ENCODE results near the gene PDE4B. TPM values are rescaled to one million over a fixed set of nuclear protein-coding genes. Genes with fewer than 3 reads are reported as not detected.

Gene PDE4B
- polyA plus RNA-seq, 1 donor from 2014 or later: 135 TPM

DNA sequence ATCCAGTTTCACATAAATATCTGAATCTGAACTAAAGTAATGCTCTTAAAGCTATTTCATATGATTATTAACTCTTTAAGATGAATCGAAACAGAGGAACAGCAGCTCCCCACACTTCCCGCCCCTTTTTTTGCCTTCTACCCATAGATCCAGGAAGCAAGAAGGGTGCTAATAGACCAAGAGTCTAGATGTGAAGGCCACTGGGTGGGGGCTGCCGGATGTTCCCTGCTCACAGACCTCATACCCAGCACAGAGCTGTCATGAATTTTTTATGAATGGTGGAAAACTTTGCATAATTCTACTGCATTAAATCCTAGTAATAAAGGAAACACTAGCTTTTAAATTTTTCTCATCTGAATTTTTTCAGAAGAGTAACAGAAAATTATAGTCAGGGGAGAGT, 457.4 kb downstream of the PDE4B start:
- no peaks in the 10 kb centered on the region for H3K27me3 ChIP-seq (ENCODE audit: insufficient read depth, low read depth, low read length)
- no peaks in the 10 kb centered on the region for H3F3A ChIP-seq (ENCODE audit: insufficient read depth, low read length, poor library complexity, severe bottlenecking)
- H3K4me2 ChIP-seq (ENCODE audit: low read length): no peak overlapping the region
- H4K20me1 ChIP-seq (ENCODE audit: insufficient read depth): no peaks in the 10 kb centered on the region
- no peak overlapping the region for H3K9ac ChIP-seq (ENCODE audit: low read length)
- H2AFZ ChIP-seq (ENCODE audit: low read depth, low read length): no peak overlapping the region
- no peaks in the 10 kb centered on the region for H3K79me2 ChIP-seq (replicated peaks; ENCODE audit: insufficient read depth, low read length)
- peaks cover 5% of the 10 kb centered on the region for H3K36me3 ChIP-seq (ENCODE audit: insufficient read depth, low read length)
- no peak for TF ChIP-seq TAF1 (IDR thresholded peaks at IDR 0.05; ENCODE audit: low read depth)
- TF ChIP-seq, protein P1, sequence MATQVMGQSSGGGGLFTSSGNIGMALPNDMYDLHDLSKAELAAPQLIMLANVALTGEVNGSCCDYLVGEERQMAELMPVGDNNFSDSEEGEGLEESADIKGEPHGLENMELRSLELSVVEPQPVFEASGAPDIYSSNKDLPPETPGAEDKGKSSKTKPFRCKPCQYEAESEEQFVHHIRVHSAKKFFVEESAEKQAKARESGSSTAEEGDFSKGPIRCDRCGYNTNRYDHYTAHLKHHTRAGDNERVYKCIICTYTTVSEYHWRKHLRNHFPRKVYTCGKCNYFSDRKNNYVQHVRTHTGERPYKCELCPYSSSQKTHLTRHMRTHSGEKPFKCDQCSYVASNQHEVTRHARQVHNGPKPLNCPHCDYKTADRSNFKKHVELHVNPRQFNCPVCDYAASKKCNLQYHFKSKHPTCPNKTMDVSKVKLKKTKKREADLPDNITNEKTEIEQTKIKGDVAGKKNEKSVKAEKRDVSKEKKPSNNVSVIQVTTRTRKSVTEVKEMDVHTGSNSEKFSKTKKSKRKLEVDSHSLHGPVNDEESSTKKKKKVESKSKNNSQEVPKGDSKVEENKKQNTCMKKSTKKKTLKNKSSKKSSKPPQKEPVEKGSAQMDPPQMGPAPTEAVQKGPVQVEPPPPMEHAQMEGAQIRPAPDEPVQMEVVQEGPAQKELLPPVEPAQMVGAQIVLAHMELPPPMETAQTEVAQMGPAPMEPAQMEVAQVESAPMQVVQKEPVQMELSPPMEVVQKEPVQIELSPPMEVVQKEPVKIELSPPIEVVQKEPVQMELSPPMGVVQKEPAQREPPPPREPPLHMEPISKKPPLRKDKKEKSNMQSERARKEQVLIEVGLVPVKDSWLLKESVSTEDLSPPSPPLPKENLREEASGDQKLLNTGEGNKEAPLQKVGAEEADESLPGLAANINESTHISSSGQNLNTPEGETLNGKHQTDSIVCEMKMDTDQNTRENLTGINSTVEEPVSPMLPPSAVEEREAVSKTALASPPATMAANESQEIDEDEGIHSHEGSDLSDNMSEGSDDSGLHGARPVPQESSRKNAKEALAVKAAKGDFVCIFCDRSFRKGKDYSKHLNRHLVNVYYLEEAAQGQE (IDR thresholded peaks at IDR 0.05; ENCODE audit: borderline replicate concordance): no peak
- TF ChIP-seq SMC3 (conservative IDR thresholded peaks at IDR 0.05; ENCODE audit: poor library complexity): no peak
- H3K27ac ChIP-seq (ENCODE audit: low read length): no peak overlapping the region
- no peaks in the 10 kb centered on the region for H3K9me3 ChIP-seq (ENCODE audit: low read length)
- no peak overlapping the region for H3K4me3 ChIP-seq (ENCODE audit: low read length)
- H3K9me2 ChIP-seq (ENCODE audit: insufficient read depth, low read length): no peaks in the 10 kb centered on the region

DNA sequence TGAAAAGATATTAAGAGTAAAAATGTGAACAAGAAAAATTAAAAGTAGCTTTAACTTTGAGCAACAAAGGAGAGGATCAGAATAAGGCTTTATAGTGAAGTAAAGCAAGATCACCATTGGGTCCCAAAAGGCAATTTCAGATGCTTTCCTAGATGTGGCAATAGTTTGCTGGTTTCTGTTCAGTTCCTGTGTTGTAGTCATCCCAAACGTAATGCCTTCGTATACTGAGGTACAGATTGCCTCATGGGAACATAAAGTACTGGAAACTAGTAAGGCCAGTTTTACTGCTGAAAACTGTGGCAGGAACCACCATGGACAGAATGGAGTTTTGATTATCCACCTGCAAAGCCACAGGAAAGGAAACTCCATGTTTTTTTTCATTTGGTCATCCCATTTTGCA, 457.8 kb downstream of the PDE4B start:
- Histone ChIP-seq H3K36me3 (ENCODE audit: insufficient read depth, low read length) (peaks cover 5% of the 10 kb centered on the region), H3F3A (ENCODE audit: insufficient read depth, low read length, poor library complexity, severe bottlenecking) (no peaks in the 10 kb centered on the region), H3K27ac (ENCODE audit: low read length) (no peak overlapping the region), H3K79me2 (replicated peaks; ENCODE audit: insufficient read depth, low read length) (no peaks in the 10 kb centered on the region), H3K9ac (ENCODE audit: low read length) (no peak overlapping the region), H4K20me1 (ENCODE audit: insufficient read depth) (no peaks in the 10 kb centered on the region), H3K9me2 (ENCODE audit: insufficient read depth, low read length) (no peaks in the 10 kb centered on the region), H3K27me3 (ENCODE audit: insufficient read depth, low read depth, low read length) (no peaks in the 10 kb centered on the region), H3K4me2 (ENCODE audit: low read length) (no peak overlapping the region), H3K4me3 (ENCODE audit: low read length) (no peak overlapping the region), H2AFZ (ENCODE audit: low read depth, low read length) (no peak overlapping the region), H3K9me3 (ENCODE audit: low read length) (no peaks in the 10 kb centered on the region)
- TF ChIP-seq TAF1 (IDR thresholded peaks at IDR 0.05; ENCODE audit: low read depth) (no peak), EZH2 (IDR thresholded peaks at IDR 0.05; ENCODE audit: borderline replicate concordance, insufficient read depth, low read length, poor library complexity, severe bottlenecking) (no peak), EP300 (conservative IDR thresholded peaks at IDR 0.05; ENCODE audit: poor library complexity, severe bottlenecking) (no peak), SMC3 (conservative IDR thresholded peaks at IDR 0.05; ENCODE audit: poor library complexity) (no peak), POLR2AphosphoS5 (IDR thresholded peaks at IDR 0.05) (no peak), RAD21 (conservative IDR thresholded peaks at IDR 0.05) (no peak), MXI1 (conservative IDR thresholded peaks at IDR 0.05; ENCODE audit: poor library complexity, severe bottlenecking) (no peak)
- TF ChIP-seq, protein P2, sequence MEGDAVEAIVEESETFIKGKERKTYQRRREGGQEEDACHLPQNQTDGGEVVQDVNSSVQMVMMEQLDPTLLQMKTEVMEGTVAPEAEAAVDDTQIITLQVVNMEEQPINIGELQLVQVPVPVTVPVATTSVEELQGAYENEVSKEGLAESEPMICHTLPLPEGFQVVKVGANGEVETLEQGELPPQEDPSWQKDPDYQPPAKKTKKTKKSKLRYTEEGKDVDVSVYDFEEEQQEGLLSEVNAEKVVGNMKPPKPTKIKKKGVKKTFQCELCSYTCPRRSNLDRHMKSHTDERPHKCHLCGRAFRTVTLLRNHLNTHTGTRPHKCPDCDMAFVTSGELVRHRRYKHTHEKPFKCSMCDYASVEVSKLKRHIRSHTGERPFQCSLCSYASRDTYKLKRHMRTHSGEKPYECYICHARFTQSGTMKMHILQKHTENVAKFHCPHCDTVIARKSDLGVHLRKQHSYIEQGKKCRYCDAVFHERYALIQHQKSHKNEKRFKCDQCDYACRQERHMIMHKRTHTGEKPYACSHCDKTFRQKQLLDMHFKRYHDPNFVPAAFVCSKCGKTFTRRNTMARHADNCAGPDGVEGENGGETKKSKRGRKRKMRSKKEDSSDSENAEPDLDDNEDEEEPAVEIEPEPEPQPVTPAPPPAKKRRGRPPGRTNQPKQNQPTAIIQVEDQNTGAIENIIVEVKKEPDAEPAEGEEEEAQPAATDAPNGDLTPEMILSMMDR (IDR thresholded peaks at IDR 0.05; ENCODE audit: poor library complexity, severe bottlenecking): no peak
- TF ChIP-seq, protein P1 (IDR thresholded peaks at IDR 0.05; ENCODE audit: borderline replicate concordance): no peak

Measured in neural cell (in vitro differentiated cells).